SU-DHL-6 (cell line): ENCODE results near the gene LDHAL6A.
A peak's percentile ranks its signal among the peaks of the same experiment; 100 is the strongest.

ENCODE experiments used
- H2AFZ ChIP-seq: fragments of 200-600 bp; sonication (generic); 2 replicates; pipeline ENCODE4 v1.6.1; 2014; ENCODE audit warnings: low read depth, mild to moderate bottlenecking, moderate library complexity, mixed read lengths, antibody characterized with exemption, low read length; ENCODE audit not compliant: severe bottlenecking
- H3F3A ChIP-seq: fragments of 200-600 bp; shearing (Covaris generic); 2 replicates; pipeline ENCODE4 v1.6.0; 2016; ENCODE audit warnings: antibody characterized with exemption, mild to moderate bottlenecking; ENCODE audit not compliant: insufficient read depth
- H3K27ac ChIP-seq: fragments of 200-600 bp; sonication (generic); 2 replicates; pipeline ENCODE4 v1.5.1; 2016; ENCODE audit warnings: low read depth, mild to moderate bottlenecking, low read length, moderate library complexity, mixed read lengths
- H3K27me3 ChIP-seq: fragments of 200-600 bp; sonication (generic), shearing (Covaris generic); 2 replicates; pipeline ENCODE4 v1.6.0; 2014; ENCODE audit warnings: mild to moderate bottlenecking, low read length
- H3K36me3 ChIP-seq: fragments of 200-600 bp; sonication (generic); 2 replicates; pipeline ENCODE4 v1.6.1; 2014; ENCODE audit warnings: mild to moderate bottlenecking, low read length, mixed read lengths
- H3K4me2 ChIP-seq: fragments of 300-600, 200-600 bp; shearing (Covaris generic), sonication (generic); 2 replicates; pipeline ENCODE4 v1.6.0; 2014; ENCODE audit warnings: low read length, low read depth, mild to moderate bottlenecking; ENCODE audit not compliant: poor library complexity, severe bottlenecking
- H3K4me3 ChIP-seq: fragments of 200-600 bp; sonication (generic); 2 replicates; pipeline ENCODE4 v1.5.1; 2014; ENCODE audit warnings: antibody characterized with exemption, low read length, mild to moderate bottlenecking, mixed read lengths; ENCODE audit not compliant: insufficient read depth, poor library complexity, severe bottlenecking
- H3K79me2 ChIP-seq: fragments of 200-600 bp; sonication (generic); 2 replicates; pipeline ENCODE4 v1.6.1; 2014; ENCODE audit warnings: mild to moderate bottlenecking, low read length, moderate library complexity; ENCODE audit not compliant: insufficient read depth
- H3K9ac ChIP-seq: fragments of 200-600 bp; sonication (generic); 2 replicates; pipeline ENCODE4 v1.7.0; 2014; ENCODE audit warnings: mild to moderate bottlenecking, low read length
- H3K9me2 ChIP-seq: fragments of 200-600 bp; sonication (generic); replicated peaks from 2 replicates; pipeline ENCODE4 v1.6.1; 2014; ENCODE audit warnings: low read length; ENCODE audit not compliant: insufficient read depth
- H3K9me3 ChIP-seq: fragments of 200-600 bp; sonication (generic); 2 replicates; pipeline ENCODE4 v1.6.1; 2014; ENCODE audit warnings: low read length, mixed read lengths; ENCODE audit not compliant: insufficient read depth
- H4K20me1 ChIP-seq: fragments of 200-600 bp; sonication (generic); 2 replicates; pipeline ENCODE4 v1.6.1; 2014; ENCODE audit warnings: low read depth, mild to moderate bottlenecking, antibody characterized with exemption, low read length, moderate library complexity, mixed read lengths
- CTCF ChIP-seq: fragments of 200-600 bp; sonication (generic); IDR thresholded peaks from one replicate; pipeline ENCODE4 v1.5.1; 2017; ENCODE audit warnings: antibody characterized with exemption, mild to moderate bottlenecking, low read length, moderate library complexity; ENCODE audit not compliant: insufficient read depth, poor library complexity, severe bottlenecking
- EZH2phosphoT487 ChIP-seq: fragments of 200-600 bp; sonication (generic), shearing (Covaris generic); conservative IDR thresholded peaks from 2 replicates; pipeline ENCODE4 v1.6.1; 2018; ENCODE audit warnings: mild to moderate bottlenecking, antibody characterized with exemption, low read length, moderate library complexity, mixed read lengths

LDHAL6A gene

GRCh38 chr11:18523084-18523483 is 67.4 kb downstream of the LDHAL6A start:
- H3K79me2 ChIP-seq: peaks cover 92% of the 10 kb centered on the region
- TF ChIP-seq CTCF: no peak
- no peak for TF ChIP-seq EZH2phosphoT487

GRCh38 chr11:18524248-18524647 is 68.6 kb downstream of the LDHAL6A start:
- H3K27me3 ChIP-seq: no peaks in the 10 kb centered on the region
- no peak overlapping the region for H2AFZ ChIP-seq
- no peak overlapping the region for H3K27ac ChIP-seq
- peaks cover 83% of the 10 kb centered on the region for H3K79me2 ChIP-seq
- no peak for TF ChIP-seq EZH2phosphoT487
- TF ChIP-seq CTCF: no peak
- no peak overlapping the region for H3K4me2 ChIP-seq
- no peaks in the 10 kb centered on the region for H3K9me2 ChIP-seq
- H3F3A ChIP-seq: peaks cover 21% of the 10 kb centered on the region; the same call in 1 of the 2 replicates
- 0 out of 2 replicates have a peak, but pooled peaks cover 8% of the 10 kb centered on the region for H4K20me1 ChIP-seq
- H3K36me3 ChIP-seq: peaks cover 3% of the 10 kb centered on the region; the same call in 1 of the 2 replicates
- no peak overlapping the region for H3K4me3 ChIP-seq
- no peaks in the 10 kb centered on the region for H3K9me3 ChIP-seq
- no peak overlapping the region for H3K9ac ChIP-seq

More at GRCh38 chr11:18523084-18523483, 67.4 kb downstream of the LDHAL6A start:
- Histone ChIP-seq H3K4me3 (no peak overlapping the region), H3K27me3 (no peaks in the 10 kb centered on the region), H3K4me2 (no peak overlapping the region), H4K20me1 (0 out of 2 replicates have a peak, but pooled peaks cover 9% of the 10 kb centered on the region), H3F3A (peaks cover 17% of the 10 kb centered on the region; the same call in 1 of the 2 replicates), H3K9ac (no peak overlapping the region), H3K9me2 (no peaks in the 10 kb centered on the region), H3K36me3 (peaks cover 4% of the 10 kb centered on the region; the same call in 1 of the 2 replicates), H3K27ac (no peak overlapping the region), H2AFZ (no peak overlapping the region), H3K9me3 (no peaks in the 10 kb centered on the region)

- peak overlapping the region; percentile 42 for H2AFZ ChIP-seq
- peaks cover 65% of the 10 kb centered on the region for H3K79me2 ChIP-seq
Observed at GRCh38 chr11:18526130-18526520, 70.5 kb downstream of the LDHAL6A start.

More at GRCh38 chr11:18526130-18526520, 70.5 kb downstream of the LDHAL6A start:
- H4K20me1 ChIP-seq: no peaks in the 10 kb centered on the region
- peak overlapping the region; percentile 97 for H3K4me2 ChIP-seq
- peaks cover 17% of the 10 kb centered on the region; the same call in 1 of the 2 replicates for H3F3A ChIP-seq
- H3K9me2 ChIP-seq: no peaks in the 10 kb centered on the region
- H3K36me3 ChIP-seq: no peaks in the 10 kb centered on the region
- H3K4me3 ChIP-seq: peak overlapping the region; percentile 85
- no peaks in the 10 kb centered on the region for H3K27me3 ChIP-seq
- H3K9ac ChIP-seq: peak overlapping the region; percentile 73
- TF ChIP-seq EZH2phosphoT487: no peak
- no peak for TF ChIP-seq CTCF
- H3K27ac ChIP-seq: peak overlapping the region; percentile 55
- H3K9me3 ChIP-seq: no peaks in the 10 kb centered on the region
